ENCODE data around the gene TANC1. TPM values are rescaled to one million over a fixed set of nuclear protein-coding genes. Genes with fewer than 3 reads are reported as not detected.
A peak's percentile ranks its signal among the peaks of the same experiment; 100 is the strongest.

The TANC1 gene
- polyA plus RNA-seq, 4 donors, result 51.3 to 61.5 (median 55.7) TPM

DNA sequence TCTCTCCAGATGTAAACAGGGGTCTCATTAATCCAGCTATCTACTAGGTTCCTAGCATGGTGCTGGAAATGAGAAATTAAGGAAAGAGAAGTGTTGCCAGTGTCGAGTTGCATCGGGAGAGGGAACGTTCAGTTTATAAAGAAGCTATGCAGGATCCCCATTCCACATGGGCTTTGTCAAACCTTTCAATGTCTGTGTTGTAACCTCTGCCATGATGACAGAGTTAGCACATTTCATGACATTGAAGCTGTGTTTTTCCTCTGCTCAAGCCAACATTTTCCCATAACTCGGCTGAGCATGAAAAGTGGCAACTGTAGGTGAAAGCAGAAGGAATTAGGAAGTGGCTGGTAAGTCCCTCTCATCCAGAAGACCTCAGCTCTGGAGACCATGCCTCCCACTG is 184.6 kb downstream of the TANC1 start:
- DNase-seq (ENCODE audit: low read depth in 4 of 4, low spot score in 2 of 4), result no peak

DNA sequence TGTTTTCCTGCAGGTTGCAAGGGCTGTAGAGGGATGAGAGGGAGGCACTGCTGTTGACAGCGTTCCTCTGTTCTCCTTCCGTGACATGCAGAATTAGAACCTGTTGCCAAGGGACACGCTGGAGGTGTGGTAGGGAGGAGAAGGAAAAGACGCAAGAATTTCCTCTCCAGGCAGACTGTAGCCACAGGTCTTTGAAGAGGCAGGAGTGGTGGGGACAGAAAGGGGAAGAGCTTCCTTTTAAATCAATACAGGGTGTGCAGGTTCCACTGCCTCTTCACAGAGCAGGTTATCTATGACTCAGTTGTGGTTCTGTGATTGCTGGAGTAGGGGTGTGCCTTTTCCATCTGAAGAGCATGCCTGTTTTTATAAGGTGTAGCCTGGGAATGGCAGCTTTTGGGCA is 185.0 kb downstream of the TANC1 start:
- DNase-seq (ENCODE audit: low read depth in 4 of 4, low spot score in 2 of 4), result no peak

DNA sequence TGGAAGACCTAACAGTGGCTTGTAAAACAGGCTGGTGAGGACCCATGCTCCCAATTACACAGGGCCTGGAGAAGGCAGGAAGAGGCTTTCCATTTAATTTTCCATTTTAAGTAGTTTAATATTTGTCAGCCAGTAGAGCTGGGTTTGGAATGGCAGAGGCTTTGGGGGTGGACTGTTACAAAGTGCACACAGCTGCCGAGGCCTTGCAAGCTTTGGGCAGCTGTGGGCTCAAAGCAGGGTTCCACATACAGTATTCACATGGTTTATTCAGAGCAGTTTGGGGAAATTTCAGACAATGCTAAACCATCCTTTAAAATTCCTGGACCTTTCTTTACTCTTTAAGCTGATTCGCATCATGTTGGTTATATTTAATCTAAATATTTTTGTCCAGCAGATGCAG is 185.5 kb downstream of the TANC1 start:
- DNase-seq (ENCODE audit: low read depth in 4 of 4, low spot score in 2 of 4), result no peak

DNA sequence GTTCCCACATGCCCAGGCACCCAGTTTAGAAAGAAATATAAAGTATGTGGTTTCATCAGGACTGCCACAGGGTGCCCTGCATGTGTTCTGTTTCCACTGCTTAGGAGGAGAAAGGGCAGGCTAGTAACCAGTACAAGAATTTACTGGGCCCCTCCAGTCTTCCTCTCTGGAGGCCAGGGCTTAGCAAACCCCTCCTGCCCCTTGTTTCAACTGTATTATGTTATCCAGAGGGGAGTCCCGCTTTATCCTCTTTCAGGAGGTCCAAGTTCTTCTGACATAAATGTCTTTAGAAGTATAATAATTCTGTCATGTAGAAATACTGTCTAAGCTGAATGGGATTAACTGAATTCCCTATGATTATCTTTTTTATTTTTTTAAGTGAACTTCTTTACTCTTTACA is 185.9 kb downstream of the TANC1 start:
- no peak for DNase-seq (ENCODE audit: low read depth in 4 of 4, low spot score in 2 of 4)

DNA sequence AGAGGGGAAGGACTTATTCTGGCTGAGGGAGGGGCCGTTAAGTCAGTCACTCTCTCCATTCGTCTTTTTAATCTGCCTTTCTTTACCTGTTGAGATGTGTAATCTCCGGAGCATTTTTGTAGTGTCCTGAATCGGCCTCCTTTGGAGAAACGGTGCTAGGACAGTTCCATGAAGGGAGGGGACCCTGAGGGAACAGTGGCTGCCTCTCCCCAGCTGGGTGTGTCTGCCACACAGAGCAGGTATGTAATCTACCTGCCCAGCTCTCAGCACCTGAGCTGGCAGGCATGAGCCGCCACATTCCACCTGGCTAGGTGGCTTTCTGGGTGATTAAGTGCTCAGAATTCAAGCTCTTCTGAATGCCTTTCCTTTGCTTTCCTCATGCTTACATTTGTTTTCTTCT is 186.9 kb downstream of the TANC1 start:
- no peak for DNase-seq (ENCODE audit: low read depth in 4 of 4, low spot score in 2 of 4)

DNA sequence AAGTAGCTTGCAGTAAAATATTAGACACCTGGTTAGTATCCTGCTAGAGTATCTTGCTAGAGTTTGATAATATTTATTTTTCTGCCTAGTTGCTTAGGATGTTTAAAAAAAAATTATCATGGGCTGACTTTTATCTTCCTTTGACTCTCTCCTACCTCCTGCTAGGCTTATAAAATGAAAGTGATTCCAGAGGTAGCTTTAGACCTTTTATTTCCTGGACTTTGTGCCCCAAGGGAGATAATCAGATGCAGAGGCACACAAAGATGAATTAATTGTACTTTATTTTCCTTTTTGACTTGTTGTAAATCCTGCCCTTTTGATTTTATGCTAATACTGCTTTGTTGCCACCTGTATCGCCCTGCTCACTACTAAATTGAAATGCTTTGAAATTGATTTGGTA is 187.4 kb downstream of the TANC1 start:
- no peak for DNase-seq (ENCODE audit: low read depth in 4 of 4, low spot score in 2 of 4)

DNA sequence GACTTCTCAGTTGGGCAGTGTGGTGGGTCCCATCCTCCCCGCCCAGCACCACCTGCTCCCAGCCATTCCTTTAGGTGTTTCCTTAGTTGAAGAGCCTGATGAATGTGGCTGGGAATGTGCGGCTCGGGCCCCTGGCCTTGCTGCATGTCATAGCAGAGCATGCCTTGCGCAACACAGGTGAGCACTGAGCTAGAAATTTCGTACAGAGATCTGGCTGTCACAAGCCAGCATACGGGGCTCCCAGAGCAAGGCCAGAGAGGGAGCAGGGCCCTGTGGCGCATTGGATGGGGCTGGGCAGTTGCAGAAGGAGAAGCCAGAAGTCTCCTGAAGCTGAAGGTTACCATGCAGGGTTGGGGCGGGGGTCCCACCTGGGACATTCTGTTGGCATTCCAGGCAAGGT is 188.4 kb downstream of the TANC1 start:
- no peak for DNase-seq (ENCODE audit: low read depth in 4 of 4, low spot score in 2 of 4)

DNA sequence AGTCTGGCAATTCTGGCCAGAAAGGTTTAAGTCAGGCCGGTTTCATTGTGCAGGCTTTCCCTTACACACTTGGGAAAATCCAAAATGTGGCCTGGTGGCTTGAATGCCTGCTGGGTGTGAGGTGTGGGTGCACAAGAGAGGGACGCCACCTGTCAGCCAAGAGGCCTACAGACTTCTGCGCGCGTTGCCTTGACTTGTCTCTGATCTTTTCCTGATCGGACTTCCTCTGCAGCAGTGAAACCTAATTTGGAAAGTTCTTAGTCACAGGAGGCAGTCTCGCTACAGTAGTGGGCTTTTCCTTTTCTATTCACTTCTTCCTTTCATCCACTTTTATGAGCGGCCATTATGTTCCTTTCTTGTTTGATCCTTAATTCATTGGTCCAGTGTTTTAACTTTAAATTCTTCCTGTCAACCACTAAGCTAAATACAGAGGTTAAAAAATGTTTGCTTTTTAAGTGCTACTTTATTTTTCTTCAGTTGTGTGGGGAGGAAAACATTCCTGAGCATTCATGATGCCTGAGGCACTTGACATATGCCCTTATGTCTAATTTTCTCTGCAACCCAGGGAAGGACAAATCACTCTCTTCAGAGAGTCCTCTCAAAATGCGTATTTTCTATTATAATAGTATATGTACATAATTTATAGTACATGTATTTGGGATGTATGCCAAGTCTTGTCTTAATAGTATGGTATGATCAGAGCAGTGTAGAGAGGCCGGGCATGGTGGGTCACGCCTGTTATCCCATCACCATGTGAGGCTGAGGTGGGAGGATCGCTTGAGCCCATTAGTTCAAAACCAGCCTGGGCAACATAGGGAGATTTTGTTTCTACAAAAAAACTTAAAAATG is 189.1 kb downstream of the TANC1 start:
- DNase-seq (ENCODE audit: low read depth in 4 of 4, low spot score in 2 of 4), result no peak

DNA sequence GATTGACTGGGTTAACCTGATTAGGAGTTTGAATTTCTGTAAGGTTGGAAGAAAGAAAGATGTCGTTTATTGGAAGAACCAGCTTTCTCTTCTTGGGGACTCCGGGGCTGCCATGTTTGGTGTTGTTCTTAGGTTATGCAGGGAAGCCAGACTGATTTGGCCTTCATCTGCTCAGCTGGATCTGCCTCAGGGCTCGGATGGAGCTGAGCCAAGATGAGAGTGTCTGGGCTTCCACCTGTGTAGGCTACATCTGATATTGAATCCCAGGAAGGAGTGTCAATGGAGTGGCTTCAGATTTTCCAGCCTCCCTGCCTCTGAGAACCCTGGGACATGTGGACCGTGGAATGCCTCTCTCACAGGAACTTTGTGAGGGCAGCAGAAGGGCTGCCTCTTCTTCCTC is 192.0 kb downstream of the TANC1 start:
- no peak for DNase-seq (ENCODE audit: low read depth in 4 of 4, low spot score in 2 of 4)

DNA sequence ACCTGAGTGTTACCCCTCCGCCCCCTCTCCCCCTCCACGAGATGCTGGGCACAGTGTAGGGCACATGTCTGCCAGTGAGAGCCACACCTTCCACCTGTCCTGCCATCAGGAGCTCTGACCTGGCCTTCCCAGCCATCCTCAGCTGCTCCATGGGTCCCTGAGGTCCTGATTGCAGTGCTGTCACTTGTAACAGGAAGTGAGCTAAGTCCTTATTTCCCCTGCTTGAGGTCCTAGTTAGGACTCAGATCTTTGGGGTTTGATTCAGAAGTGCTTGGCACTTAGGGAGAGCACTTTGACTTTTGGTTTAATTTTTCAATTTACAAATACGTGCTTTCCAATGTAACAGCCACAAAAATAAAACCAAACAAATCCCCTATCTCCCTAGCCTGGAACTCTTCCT is 192.5 kb downstream of the TANC1 start:
- no peak for DNase-seq (ENCODE audit: low read depth in 4 of 4, low spot score in 2 of 4)

DNA sequence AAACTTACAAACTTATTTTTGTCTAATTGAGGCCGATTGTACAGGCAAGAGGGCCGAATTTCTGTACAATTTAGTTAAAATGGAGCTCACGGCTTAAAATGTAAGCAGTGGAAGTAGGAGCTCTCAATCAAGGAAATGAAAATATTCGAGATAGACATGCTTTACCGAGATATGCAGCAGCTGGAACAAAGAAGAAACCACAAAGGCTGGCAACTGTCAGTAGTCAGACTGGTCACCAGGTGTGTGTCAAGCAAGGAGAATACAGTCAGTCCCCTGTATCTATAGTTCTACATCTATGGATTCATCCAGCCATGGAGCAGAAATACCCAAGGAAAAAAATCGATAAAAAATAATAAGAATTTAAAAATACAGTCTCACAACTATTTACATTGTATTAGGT is 195.5 kb downstream of the TANC1 start:
- no peak for DNase-seq (ENCODE audit: low read depth in 4 of 4, low spot score in 2 of 4)

DNA sequence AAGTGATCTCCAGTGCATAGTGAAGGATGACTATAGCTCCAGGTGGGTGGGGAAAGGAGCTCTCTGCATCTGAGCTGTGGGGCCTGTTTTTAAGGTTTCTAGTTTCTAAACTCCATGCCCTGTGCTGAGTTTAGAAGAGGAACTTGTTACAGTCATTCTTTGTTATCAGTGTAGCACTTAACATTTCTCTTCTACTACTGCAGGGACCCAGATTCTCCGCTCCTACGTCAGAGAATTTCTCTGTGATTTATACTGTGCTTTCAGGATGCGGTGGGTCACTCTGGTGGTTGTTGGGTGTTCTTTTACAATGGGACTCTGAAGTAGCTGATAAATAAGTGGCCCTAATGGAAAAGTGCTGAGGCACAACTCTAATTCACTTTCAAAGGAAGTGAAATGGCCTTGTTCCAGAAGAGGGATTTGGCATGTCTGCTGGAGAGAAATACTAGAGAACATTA is 196.0 kb downstream of the TANC1 start:
- no peak for DNase-seq (ENCODE audit: low read depth in 4 of 4, low spot score in 2 of 4)

DNA sequence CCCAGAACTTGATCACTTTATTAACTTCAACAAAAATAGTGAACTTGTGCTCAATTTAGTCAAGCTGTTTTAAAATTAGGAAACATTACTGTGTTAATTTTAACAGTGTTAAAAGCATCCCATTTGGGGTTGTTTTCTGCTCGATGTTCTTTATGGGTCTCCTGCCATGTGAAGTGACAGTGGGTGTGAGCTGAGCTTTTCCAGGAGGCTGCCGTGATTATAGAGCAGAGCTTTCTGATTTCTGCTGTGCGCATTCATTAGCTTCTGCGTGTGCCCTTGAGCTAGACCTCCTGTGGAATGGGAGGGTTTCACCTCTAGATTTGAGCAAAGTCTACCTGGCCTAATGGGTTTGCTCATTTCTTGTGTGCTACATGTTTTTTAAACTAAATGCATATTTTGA is 196.6 kb downstream of the TANC1 start:
- DNase-seq (ENCODE audit: low read depth in 4 of 4, low spot score in 2 of 4), result no peak

DNA sequence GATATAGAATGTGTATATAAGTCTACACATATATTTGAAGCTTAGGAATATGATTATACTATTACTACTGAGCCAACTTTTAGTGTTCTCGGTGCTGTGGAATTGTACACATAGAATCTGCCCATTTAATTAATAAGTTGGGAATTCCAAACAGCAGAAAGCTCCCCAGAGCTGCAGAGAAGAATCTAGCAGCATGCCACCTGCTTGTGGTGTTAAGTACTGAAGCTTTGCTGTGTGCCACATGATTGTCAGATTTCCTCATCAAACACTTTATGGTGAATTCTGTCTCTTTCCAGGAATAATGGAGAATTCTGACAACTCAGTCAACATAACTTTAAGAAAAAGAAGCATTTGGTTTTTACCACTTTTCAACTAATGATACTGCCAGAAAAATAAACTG is 200.3 kb downstream of the TANC1 start:
- DNase-seq (ENCODE audit: low read depth in 4 of 4, low spot score in 2 of 4), result no peak

DNA sequence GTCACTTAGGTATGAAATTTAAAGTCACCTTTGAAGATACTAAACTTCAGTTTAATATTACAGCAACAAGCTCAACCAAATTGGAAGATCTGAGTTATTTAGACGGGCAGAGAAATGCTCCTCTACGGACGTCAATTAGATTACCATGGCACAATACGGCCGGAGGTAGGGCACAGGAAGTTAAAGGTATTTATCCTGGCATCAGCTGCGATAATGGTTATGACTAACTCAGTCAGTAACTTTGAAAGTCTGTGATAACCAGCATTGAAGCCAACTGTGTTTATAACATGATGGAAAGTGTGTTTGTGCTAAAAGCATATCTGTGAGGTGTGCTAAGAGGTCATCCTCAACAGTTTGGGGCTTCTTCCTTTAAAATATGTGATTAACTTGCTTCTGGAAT is 200.7 kb downstream of the TANC1 start:
- no peak for DNase-seq (ENCODE audit: low read depth in 4 of 4, low spot score in 2 of 4)

DNA sequence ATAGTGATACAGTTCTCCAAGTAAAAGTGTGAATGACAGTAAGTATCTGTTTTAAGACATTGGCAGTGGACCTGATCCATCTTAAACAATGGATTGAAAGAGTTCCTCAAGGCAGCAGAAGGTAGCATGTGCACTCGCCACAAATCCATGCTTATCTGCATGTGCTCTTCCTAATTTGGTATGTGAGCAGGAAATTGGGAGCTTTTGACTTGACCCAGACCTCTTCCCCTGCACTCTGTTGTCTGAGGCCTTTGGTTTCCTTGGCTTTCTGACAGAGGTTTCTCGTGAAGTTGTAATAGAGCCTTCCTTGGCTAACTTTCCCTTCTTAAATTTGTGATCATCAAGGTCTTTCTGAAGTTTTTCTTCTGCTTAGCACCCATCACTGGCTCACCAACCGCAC is 204.0 kb downstream of the TANC1 start:
- DNase-seq (ENCODE audit: low read depth in 4 of 4, low spot score in 2 of 4), result no peak

DNA sequence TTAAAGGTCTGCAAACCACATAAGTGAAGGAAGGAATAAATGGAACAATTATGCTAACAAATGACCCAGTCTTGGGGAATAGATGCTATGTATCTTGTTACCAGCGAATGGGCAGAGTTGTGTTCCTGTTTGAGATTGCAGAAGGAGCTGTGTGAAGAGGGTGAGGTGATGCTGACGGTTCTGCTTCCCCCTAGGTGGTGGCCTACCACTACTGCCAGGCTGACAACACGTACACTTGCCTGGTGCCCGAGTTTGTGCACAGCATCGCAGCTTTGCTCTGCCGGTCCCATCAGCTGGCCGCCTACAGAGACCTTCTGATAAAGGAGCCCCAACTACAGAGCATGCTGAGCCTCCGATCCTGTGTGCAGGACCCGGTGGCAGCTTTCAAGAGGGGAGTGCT is 206.3 kb downstream of the TANC1 start:
- no peak for DNase-seq (ENCODE audit: low read depth in 4 of 4, low spot score in 2 of 4)

DNA sequence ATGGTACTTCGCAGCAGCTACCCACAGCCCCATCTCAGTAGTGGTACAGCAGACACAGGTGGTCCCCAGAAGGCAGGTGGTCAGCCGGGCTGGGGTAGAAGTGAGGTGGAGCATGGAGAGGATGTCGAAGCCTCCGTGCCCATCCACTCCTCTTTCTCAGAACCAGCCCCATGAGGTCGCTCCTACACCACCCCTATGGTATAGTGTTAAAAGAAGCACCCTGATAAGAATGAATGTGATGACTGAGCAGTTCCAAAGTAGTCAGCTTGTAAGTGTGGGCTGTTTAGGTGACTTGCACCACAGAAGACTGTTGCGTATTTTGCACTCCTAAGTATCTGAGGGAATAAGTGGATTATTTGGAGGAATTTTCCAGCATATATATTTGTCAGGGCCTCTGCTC is 206.7 kb downstream of the TANC1 start:
- DNase-seq (ENCODE audit: low read depth in 4 of 4, low spot score in 2 of 4), result no peak

DNA sequence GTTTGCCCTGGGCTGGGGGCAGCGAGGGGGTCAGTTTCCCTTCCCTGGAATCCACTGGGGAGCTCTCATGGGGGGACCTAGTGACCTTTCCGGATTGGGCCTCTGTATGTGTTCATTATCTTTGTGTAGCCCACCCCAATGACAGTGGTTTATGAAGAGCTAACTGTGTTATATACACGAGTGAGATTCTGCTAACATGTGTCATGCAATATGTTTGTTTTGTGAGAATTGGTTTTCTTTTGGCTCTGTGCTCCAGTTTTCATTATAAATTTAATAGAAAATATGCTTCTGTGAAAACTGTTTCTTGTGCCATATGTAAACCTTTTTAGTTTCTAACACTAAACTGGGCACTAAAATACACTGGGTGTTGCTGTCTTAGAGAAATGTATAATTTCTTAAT is 207.5 kb downstream of the TANC1 start:
- no peak for DNase-seq (ENCODE audit: low read depth in 4 of 4, low spot score in 2 of 4)

DNA sequence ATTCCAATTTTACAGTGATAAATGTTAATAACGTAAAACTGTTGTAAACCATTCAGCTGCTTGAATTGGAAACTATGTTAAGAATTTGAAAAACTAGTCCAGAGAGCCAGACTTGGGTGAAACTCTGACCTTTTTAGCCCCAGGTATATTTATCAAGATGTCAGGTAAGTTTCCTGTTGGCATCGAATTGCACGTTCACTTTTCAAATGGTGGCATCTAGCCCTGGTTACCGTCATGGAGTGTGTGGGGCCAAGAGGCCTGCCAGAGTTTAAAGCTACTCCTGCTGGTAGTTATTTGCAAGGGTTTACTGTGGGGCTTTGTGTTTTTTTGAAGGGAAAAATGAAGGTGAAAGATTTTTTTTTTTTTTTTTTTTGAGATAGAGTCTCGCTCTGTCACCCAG is 208.1 kb downstream of the TANC1 start:
- DNase-seq (ENCODE audit: low read depth in 4 of 4, low spot score in 2 of 4), result peak in 1 of 4 donors; percentile 45

DNA sequence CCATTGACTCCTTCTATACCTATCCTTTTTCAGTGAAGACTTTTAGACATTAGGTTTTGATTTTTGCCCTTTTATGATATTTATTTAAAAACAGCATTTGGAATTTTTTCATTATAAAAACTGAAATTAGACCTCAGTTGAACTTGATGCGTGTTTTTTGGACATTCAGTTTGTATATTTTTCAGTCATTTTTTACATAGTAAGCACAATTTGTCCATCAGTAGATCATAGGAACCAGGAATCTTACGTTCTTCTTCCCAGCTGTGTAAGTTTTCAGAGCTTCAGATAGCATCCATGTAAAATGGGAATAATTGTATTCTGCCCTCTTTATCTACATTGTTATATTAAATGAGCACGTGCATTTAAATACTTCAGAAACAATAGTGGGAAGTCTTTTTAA is 208.9 kb downstream of the TANC1 start:
- DNase-seq (ENCODE audit: low read depth in 4 of 4, low spot score in 2 of 4), result no peak

DNA sequence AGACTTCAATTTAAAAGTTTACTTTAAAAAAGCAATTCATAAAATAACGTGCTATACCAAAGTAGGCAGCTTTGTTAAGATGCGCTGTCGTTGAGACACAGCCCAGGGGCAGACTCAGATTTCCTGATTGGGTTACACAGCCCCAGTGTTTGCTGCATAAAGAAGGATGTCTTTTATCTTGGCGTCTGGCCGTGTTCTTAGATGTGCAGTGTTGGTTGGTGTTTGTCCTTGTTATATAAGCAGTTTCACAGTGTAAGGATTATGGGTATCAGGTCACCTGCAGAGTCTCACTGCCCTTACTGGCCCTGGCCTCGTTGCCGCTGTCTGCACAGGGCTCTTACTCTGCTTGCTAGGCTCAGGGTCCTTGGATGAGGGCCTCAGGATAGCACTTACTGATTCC is 209.5 kb downstream of the TANC1 start:
- DNase-seq (ENCODE audit: low read depth in 4 of 4, low spot score in 2 of 4), result no peak

DNA sequence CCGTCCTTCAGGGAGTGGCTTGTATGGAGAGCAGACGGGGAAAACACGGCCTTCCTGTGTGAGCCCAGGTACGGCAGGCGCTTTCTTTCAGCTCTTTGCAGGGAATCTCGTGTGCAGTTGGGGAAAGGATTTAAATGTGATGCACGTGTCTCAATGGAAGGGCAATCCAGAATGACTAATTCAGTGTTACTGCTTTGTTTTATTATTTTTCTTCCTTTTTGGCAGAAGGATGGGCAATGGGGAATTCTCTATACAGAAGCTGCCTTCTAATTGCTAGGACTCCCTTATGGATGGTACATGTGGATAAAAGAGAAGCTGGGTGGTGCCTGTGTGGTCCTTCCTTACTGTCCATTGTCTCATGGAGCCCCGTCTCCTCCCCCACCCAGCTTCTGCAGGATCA is 210.7 kb downstream of the TANC1 start:
- no peak for DNase-seq (ENCODE audit: low read depth in 4 of 4, low spot score in 2 of 4)

All from left renal cortex interstitium (tissue), 4 donors.